Bronchial epithelial cell (primary cell): ENCODE data around the gene DPYD. TPM values are rescaled to one million over a fixed set of nuclear protein-coding genes. Genes with fewer than 3 reads are reported as not detected.

Source experiments
- DNase-seq: peaks from one replicate; pipeline ENCODE4 v3.0.0-alpha.2; 2010; ENCODE audit warnings: low read depth
- FAIRE-seq: peaks from 2 replicates; lab custom pipeline; 2011; peaks lifted over from hg19 to GRCh38; lab: Jason Lieb, UNC
- H3K27me3 ChIP-seq: 2 replicates; pipeline ENCODE4 v1.5.1; 2011; ENCODE audit warnings: low read length; ENCODE audit not compliant: control insufficient read depth, insufficient read depth
- H3K36me3 ChIP-seq: 2 replicates; pipeline ENCODE4 v1.5.1; 2011; ENCODE audit warnings: low read length; ENCODE audit not compliant: control insufficient read depth, insufficient read depth
- H3K4me3 ChIP-seq: 2 replicates; pipeline ENCODE4 v1.5.1; 2011; ENCODE audit warnings: mild to moderate bottlenecking, low read depth, low read length, control low read depth
- total RNA-seq: library from RNA; depleted of rRNA; stranded (reverse); fragments of >200 nt; gene quantifications from 2 replicates; pipeline ENCODE4 v1.2.1, GENCODE V29; 2014
- TF ChIP-seq, protein P1 (sequence below): IDR thresholded peaks from 2 replicates; pipeline ENCODE4 v1.5.1; 2011; ENCODE audit warnings: mild to moderate bottlenecking, moderate library complexity, low read length, control low read depth, inconsistent platforms; ENCODE audit not compliant: insufficient read depth, severe bottlenecking

The DPYD gene
- total RNA-seq, 1 donor from 2014 or later: 1.6 TPM

DNA sequence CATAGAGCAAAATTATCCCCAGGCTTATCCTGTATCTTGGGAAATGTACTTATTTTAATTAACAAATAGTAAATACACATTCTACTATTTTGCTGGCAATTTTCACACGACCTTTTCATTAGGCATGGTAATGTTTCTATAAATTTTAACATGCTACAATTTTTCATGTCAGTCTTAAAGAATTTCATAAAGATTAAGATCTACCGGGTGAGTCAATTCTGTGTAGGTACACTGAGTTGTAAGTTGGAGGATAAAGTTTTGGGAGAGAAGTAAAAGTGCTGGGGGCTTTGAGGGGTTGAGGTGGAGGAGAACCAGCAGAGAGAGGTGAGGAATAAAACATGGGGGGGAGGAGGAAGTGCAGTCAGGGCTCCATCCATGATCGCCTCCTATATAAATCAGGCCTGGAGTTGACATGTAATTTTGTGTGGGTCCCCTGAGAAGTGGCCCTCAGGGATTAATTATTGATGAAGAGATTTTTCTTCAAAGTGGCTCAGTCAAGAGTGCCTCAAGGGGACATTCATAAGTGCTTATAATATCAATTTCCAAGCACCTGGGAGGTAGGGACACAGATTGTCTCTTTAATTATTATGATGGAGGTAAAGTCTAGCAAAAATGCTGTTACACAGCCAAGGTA, 7.2 kb downstream of the DPYD start:
- no peaks in the 10 kb centered on the region for H3K36me3 ChIP-seq
- DNase-seq (no peak), FAIRE-seq (no peak)
- H3K27me3 ChIP-seq: no peaks in the 10 kb centered on the region
- TF ChIP-seq, protein P1, sequence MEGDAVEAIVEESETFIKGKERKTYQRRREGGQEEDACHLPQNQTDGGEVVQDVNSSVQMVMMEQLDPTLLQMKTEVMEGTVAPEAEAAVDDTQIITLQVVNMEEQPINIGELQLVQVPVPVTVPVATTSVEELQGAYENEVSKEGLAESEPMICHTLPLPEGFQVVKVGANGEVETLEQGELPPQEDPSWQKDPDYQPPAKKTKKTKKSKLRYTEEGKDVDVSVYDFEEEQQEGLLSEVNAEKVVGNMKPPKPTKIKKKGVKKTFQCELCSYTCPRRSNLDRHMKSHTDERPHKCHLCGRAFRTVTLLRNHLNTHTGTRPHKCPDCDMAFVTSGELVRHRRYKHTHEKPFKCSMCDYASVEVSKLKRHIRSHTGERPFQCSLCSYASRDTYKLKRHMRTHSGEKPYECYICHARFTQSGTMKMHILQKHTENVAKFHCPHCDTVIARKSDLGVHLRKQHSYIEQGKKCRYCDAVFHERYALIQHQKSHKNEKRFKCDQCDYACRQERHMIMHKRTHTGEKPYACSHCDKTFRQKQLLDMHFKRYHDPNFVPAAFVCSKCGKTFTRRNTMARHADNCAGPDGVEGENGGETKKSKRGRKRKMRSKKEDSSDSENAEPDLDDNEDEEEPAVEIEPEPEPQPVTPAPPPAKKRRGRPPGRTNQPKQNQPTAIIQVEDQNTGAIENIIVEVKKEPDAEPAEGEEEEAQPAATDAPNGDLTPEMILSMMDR: no peak
- H3K4me3 ChIP-seq: no peak overlapping the region

DNA sequence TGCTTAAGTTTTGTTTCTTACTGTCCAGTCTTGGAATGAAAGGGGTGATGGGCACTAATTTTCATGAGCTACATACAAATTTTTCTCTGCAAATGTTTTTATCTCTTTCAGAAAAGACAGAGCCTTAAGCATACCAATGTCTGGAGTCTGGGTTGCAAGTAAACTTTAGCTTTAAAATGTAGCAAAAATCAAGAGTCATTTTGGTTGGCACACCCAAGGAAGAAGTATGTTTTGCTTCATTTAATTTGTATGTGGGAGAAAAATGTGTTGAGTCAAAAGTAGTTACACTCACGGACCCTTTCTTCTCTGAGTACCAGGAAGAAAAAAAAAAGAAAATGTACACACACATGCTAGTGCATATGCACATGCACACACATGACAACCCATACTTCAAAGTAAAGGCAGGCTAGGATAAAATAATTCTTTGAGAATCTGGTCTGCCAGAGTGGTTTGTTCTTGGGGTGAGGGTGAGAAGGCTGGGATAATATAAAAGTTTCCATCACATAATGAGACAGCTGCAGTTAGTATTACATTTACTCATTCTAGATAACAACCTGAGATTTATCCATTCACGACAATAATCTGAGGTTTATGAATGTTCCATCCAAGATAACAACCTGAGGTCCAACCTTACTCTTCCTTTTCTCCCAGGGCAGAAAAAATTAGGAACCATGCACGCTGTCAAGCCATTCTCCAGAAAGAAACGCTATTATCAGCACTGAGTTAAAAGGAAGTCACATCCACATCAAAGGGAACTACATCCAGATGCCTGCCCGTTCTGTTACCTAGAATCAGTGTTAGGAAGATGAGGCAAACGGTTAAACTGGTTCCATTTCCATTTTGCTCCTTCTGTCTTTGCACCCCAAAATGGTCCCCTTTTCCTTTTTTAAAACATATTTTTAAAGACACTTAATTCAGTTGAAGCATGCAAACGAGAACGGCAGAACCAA, 9.3 kb downstream of the DPYD start:
- H3K4me3 ChIP-seq: no peak overlapping the region
- FAIRE-seq: no peak
- no peaks in the 10 kb centered on the region for H3K36me3 ChIP-seq
- TF ChIP-seq, protein P1: no peak
- no peaks in the 10 kb centered on the region for H3K27me3 ChIP-seq
- DNase-seq: no peak

DNA sequence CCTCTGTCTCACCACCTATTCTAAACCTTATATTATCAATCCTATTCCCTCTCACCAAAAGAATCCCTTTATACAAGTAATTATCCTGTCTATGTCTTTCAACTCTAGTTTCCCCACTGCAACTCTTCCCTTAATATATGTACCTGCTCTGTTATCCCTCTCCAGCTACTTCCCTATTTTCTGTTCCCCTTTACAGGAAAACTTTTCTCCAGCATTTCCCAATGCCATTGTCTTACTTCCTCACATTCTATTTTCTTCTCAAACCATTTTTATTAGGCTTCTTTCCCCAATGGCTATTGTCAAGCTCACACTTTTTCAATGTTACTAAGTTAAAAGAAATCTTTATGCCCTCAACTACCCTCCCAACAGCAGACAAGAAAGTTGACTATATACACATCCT, 11.6 kb downstream of the DPYD start:
- no peak overlapping the region for H3K4me3 ChIP-seq
- no peaks in the 10 kb centered on the region for H3K27me3 ChIP-seq
- FAIRE-seq (no peak), DNase-seq (no peak)
- no peaks in the 10 kb centered on the region for H3K36me3 ChIP-seq
- TF ChIP-seq, protein P1: no peak

DNA sequence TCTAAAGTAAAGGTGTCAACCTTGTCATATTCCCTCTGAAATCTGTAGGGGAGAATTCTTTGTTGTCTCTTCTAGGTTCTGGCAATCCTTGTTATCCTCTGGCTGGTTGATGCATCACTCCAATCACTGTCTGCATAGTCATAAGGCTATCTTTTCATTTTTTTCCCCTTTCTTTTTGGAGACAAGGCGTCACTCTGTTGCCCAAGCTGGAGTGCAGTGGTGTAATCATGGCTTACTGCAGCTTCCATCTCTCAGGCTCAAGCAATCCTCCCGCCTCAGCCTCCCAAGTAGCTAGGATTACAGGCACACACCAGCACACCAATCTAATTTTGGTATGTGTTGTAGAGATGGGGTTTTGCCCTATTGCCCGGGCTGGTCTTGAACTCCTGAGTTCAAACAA, 12.9 kb downstream of the DPYD start:
- DNase-seq (no peak), FAIRE-seq (no peak)
- Histone ChIP-seq H3K27me3 (no peaks in the 10 kb centered on the region), H3K4me3 (no peak overlapping the region), H3K36me3 (no peaks in the 10 kb centered on the region)
- TF ChIP-seq, protein P1: no peak

DNA sequence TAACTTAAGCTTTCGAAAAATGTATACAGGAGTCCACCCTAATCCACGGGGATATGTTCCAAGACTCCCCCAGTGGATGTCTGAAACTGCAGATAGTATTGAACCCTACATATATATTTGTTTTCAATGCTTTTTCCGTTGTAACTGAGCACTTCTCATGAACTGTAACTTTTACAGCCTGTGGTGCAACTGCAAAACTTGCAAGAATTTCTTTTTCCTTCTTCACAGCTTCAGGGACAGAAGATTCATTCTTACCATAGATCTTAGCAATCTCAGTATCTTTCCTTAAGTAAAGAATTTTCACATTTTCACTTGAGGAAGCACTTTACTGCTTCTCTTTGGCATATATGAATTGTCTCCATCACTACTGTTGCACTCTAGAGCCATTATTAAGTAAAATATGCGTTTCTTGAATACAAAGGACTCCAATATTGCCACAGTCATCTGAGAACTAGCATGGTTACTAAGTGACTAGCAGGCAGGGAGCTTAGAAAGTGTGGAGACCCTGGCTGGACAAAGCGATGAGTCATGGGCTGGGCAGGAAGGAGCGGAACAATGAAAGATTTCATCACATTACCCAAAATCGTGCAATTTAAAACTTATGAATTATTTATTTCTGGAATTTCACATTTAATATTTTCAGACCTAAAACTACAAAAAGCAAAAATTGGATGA, 14.1 kb downstream of the DPYD start:
- DNase-seq (peak; percentile 73), FAIRE-seq (no peak)
- H3K36me3 ChIP-seq: no peaks in the 10 kb centered on the region
- TF ChIP-seq, protein P1: no peak
- H3K27me3 ChIP-seq: no peaks in the 10 kb centered on the region
- no peak overlapping the region for H3K4me3 ChIP-seq
